HG03575 (cell line): ENCODE data around the gene NOC3L.
"Not testable (repeated sequence)": the region's sequence is repeated elsewhere in the genome, so short reads cannot be mapped to it uniquely, and the experiment has no call there.

ENCODE experiments used
- ATAC-seq: cut with Tn5 transposase; IDR thresholded peaks from one replicate; pipeline ENCODE4 v1.9.1; 2021; ENCODE audit not compliant: unreplicated experiment, insufficient number of reproducible peaks, low FRiP score; ENCODE audit errors: extremely low read depth

NOC3L gene

DNA sequence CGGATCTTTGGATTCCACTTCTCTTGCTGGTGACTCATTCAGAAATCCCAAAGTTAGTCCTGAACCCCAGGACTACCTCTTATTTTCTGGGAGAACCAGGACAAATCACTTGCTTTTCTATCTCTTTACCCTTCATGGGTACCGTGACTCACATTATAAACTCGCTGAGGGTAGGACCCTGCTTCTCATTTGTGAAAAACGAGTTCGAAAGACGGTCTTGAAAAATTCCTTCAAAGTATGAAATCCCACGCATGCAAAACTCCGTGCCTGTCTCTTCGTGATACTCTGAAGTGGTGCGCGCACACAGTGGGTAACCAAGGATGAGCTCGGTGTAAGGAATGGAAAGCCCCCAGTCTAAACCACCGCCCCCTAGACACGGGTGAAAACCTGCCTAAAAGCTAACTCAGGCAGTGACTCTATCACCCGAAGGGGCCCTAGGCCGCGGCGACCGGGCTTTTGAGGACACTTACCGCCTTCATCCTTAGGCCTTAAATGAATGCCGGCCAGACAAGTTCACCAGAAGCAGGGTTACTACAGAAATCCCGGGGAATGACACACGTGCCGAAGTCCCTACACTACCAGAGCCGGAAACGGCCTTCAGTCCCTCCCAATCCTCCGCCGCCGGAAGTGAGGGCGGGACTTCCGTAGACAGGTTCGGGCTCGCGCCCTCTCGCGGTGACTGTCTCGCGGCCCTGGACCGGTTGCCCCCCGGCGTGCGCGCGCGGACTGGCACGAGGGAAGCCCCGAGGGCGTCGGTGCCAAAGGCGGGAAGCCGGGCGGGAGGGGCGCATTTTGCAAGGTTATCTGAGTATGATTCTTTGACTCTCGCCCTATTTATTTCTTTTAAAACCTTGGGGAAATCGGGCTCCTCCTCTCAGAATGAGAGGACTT is at the start of gene NOC3L:
Gene NOC3L, minus strand, starts transcription at position 580 of the 891 bp plus-strand sequence. Its CDS starts 101 bp downstream, at position 479.
- ATAC-seq = peak; percentile 60

DNA sequence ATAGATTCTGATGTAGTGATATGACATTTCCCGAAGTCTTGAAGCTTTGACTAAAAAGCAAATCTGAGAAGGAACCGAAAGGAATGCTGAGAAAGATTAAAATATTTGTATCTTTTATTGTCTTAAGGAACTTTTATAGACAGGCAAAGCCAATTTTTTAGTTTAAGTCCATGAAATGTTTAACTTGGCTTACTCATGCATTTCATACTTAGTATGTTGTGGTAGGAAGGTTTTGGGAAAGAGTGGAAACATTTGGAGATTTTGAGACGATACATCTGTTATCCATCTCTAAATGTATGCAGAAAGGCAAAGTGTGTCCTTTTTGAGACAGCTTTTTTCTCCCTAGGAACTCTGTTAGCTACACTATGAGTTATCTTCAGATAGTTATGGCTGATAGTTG is 49.7 kb upstream of the NOC3L start:
- no peak for ATAC-seq

DNA sequence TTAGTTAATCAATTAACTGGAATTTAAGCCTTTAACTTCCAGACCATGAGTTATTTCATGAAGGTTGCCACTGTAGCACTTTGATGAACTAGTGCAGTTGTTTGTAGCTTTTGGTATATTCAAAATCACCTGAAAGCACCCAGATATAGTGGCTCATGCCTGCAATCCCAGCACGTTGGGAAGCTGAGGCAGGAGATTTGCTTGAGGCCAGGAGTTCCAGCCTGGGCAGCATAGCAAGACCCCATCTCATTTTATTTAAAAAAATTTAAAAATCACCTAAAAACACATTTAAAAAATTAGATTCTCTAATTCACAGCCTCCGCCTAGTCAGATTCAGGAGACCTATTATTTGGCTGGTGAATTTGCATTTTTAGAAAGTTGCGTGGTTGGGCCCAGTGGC is 48.6 kb upstream of the NOC3L start:
- no peak for ATAC-seq

DNA sequence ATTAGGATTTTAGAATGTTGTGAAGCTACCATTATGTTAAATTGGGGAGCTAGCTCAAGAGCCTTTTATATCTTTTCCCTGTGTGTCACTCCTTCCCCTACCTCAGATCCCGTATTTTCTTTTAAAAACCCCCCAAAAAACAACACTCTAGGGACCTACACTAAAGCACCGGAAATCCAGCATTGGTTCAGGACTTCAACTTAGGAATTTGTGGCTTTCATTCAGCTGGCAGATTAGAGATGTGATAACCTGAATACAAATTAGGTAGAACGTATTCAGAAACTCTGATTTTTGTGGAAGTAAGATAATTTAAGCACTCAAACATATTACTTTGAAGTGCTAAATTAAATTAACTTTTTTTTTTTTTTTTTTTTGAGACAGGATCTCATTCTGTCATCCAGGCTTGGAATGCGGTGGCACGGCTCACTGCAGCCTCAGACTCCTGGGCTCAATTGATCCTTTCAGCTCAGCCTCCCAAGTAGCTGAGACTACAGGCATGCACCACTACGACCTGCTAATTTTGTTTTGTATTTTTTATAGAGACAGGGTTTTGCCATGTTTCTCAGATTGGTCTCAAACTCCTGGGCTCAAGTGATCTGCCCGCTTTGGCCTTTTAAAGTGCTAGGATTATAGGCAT is 46.4 kb upstream of the NOC3L start:
- ATAC-seq = no peak

DNA sequence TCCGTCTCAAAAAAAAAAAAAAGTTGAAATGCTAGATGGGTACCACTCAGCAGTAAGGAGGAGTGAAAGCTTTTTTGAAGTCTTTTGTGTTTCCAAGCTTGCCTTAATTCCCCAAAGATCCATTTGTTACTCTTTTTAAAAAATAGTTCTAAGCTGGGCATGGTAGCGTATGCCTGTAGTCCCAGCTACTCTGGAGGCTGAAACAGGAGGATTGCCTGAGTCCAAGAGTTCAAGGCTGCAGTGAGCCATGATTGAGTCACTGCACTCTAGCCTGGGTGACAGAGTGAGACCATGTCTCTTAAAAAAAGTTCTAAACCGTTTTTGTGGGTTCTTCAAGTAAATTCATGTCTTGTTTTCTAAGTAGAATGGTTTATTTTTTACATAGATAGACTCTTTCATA is 44.9 kb upstream of the NOC3L start:
- ATAC-seq = no peak

DNA sequence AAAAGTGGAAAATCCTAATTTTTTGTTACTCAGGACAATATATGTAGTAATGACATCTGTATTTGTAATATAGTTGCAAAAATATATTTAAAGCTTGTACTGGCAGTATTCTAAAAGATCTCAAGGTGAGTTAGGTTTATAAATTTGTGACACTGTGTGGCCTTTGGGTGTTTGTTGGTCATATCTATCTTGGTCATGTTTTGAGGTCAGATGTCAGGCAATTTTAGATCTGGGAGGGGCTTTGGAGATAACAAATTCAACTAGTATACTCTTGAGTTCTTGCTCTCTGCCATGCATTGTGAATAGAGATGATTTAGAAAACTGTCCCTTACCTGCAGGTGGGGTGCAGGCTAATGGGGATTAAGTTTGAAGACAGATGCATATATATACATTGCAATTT is 42.7 kb upstream of the NOC3L start:
- no peak for ATAC-seq

GRCh38 chr10:94403380-94404213 is 40.9 kb upstream of the NOC3L start:
- no peak for ATAC-seq

- ATAC-seq = no peak
Observed at GRCh38 chr10:94402843-94403379, 40.2 kb upstream of the NOC3L start.

DNA sequence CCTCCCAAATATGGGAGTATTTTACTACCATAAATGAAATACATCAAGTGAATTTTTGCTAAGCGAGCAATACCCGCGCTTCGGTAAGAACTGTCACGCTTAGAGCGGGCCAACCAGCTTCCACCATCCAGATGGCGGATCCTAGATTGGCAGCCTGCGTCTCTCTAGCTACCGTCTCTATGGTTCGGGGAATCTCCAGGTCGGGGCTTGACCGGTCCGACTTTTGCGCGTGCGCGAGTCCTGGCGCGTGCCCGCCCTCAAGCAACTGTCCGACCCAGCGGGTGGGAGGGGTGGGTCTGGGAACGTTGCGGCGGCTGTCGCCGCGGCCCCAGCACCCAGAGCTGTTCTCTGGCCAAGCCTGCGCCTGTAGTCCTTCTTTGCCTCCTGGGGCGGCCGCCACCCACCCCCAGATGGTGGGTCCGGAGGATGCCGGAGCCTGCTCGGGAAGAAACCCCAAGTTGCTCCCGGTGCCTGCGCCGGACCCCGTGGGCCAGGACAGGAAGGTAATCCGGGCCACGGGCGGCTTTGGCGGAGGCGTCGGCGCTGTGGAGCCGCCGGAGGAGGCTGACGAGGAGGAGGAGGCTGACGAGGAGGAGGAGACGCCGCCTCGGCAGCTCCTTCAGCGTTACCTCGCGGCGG is 39.6 kb upstream of the NOC3L start, which contains the start of gene TBC1D12:
Gene TBC1D12, plus strand, starts transcription at position 338 of the 639 bp plus-strand sequence. Its CDS starts 73 bp downstream, at position 411.
- ATAC-seq = peak; percentile 54

GRCh38 chr10:94398762-94399161 is 36.0 kb upstream of the NOC3L start:
- no peak for ATAC-seq

DNA sequence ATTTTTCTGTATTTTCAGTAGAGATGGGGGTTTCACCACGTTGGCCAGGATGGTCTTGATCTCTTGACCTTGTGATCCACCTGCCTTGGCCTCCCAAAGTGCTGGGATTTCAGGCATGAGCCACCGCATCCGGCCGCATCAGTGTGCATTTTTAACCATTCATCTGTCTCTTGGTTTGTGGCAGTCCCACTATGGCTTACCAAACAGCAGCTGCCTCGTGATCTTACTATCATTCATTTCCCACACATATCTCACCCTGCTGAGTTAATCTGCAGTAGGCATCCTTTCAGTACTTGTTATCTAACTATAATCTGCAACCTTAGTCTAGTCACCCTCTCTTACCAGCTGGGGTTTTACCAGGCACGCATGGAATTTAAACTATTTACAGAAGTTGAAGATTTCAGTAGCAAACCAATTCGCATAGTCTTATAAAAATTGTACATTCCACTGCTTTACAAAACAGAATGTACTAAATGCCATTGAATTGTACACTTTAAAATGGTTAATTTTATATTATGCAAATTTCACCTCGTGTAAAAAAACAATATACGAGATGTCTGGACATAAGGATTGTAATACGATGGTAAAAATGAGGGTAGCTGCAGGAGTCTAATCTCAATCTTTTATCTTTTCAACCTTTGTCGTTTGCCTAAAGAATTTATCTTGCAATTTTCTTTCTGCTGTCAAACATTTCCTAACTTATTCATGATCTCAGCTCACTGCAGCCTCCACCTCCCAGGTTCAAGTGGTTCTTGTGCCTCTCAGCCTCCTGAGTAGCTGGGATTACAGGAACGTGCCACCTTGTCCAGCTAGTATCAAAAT is 35.0 kb upstream of the NOC3L start:
- no peak for ATAC-seq

- ATAC-seq = not testable (repeated sequence)
Observed at GRCh38 chr10:94392117-94392516, 29.4 kb upstream of the NOC3L start.

DNA sequence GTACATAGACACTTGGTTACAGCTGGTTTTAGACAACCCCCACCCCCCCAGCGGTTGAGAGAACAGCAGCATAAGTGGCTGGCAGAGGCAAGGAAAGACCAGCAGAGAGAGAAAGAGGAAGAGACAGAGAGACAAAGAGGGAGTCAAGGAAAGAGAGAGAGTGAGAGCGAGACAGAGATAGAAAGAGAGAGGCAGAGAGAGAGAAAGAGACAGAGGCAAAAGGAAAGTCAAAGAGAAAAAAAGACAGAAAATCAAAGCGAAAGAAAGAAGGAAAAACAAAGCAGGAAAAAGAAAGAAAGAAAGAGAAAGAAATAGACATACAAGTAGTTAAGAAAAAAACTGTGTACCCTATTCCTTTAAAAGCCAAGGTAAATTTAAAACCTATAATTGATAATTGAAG is 23.0 kb upstream of the NOC3L start:
- ATAC-seq = not testable (repeated sequence)

GRCh38 chr10:94383530-94383929 is 20.8 kb upstream of the NOC3L start:
- ATAC-seq = no peak

DNA sequence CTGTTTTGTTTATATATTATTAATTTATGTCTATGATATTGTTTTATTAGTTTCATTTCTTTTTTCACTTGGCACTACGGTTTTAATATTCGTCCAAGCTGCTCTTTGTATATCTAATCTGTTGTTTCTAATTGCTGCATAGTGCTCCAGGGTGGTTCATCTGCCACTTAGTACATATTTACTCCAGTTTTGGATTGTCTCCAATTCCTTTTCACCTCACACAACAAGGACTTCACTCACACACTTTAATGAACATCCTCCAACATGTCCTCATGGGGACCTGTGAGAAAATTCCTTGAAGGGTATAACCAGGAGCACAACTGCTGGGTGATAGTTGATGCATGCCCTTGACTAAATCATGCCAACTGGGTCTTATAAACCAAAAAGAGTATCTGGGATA is 14.1 kb upstream of the NOC3L start:
- ATAC-seq = no peak

DNA sequence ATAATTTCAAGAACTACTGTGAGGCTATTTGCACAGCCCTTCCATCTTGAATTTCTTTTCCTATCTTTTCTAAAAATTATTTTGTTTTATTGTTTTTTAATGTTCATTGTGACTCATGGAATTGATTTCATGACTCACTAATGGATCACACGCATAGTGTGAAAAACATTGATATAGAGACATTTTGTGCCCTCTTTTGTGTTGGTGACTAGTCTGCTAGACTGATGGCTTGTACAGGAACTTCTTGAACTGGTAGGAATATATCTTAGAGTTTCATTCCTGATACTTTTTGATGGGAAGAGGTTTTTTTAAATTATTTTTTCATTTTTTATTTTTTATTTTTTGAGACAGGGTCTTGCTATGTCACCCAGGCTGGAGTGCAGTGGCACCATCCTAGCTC is 12.6 kb upstream of the NOC3L start:
- no peak for ATAC-seq

DNA sequence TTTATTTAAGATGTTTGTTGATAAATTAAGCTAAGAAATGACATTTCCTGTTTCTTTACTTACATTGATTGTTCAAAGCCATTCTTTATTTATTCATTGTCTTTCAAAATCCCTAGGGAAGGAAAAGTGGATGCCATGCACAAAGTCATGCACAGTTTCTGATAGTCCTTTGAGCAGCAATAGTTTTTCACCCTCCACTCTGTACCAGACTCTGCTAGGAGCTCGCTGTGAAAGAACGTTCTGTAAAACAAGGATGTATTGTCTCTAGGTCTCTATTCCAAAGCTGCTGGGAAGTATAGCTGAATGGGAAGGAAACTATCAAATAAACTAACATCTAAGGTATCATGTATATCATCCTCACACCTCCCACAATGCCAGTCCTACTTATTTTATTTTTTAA is 7.8 kb upstream of the NOC3L start:
- no peak for ATAC-seq

DNA sequence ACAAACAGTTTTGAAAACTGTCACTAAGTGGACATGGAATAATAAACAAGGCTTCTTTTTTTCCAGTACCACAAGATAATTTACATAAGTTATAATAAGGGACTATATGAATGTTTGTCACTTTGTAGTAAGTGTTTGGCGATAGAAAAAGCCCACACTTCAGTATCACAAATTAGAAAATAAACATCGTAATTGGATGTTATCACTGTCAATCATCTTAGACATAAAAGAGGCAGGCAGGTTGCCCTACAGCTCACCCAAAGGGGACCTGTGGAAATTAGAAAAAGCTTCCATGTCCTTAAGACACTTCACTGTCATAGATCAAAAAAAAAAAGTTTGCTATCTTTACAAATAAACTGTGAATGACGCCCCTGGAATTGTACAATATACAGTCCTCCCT is 3.6 kb upstream of the NOC3L start:
- ATAC-seq = no peak
